RWPE2 (cell line): ENCODE data around the gene SRGAP2.
"Not testable (repeated sequence)": the region's sequence is repeated elsewhere in the genome, so short reads cannot be mapped to it uniquely, and the experiment has no call there.

Experiments used
- ATAC-seq: fragments of 200-7000 bp; cut with Tn5 transposase; 3 replicates; pipeline ENCODE4 v1.9.1; 2021; ENCODE audit warnings: low read depth
- DNase-seq: peaks from one replicate; pipeline ENCODE4 v3.0.0-alpha.2; 2020; ENCODE audit warnings: low spot score
- H3K27ac ChIP-seq: fragments of 450-650 bp; 2 replicates; pipeline ENCODE4 v1.5.1; 2017; ENCODE audit warnings: mild to moderate bottlenecking; ENCODE audit not compliant: poor library complexity, severe bottlenecking
- H3K27me3 ChIP-seq: fragments of 250-450 bp; sonication (Bioruptor Pico); 2 replicates; pipeline ENCODE4 v1.5.1; 2021; ENCODE audit warnings: mild to moderate bottlenecking, moderate library complexity; ENCODE audit not compliant: insufficient read depth, poor library complexity, severe bottlenecking
- H3K36me3 ChIP-seq: fragments of 250-450 bp; sonication (Bioruptor Pico); 2 replicates; pipeline ENCODE4 v1.5.1; 2020; ENCODE audit warnings: low read depth, mild to moderate bottlenecking, moderate library complexity
- H3K4me1 ChIP-seq: fragments of 250-450 bp; sonication (Bioruptor Pico); 2 replicates; pipeline ENCODE4 v1.5.1; 2021; ENCODE audit warnings: mild to moderate bottlenecking, moderate library complexity; ENCODE audit not compliant: insufficient read depth, poor library complexity, severe bottlenecking
- H3K4me3 ChIP-seq: fragments of 250-450 bp; sonication (Bioruptor Pico); 2 replicates; pipeline ENCODE4 v1.5.1; 2021; ENCODE audit warnings: mild to moderate bottlenecking, moderate library complexity; ENCODE audit not compliant: severe bottlenecking
- H3K9me3 ChIP-seq: fragments of 250-450 bp; sonication (Bioruptor Pico); 2 replicates; pipeline ENCODE4 v1.5.1; 2021; ENCODE audit warnings: mild to moderate bottlenecking, moderate library complexity; ENCODE audit not compliant: severe bottlenecking

Gene SRGAP2

DNA sequence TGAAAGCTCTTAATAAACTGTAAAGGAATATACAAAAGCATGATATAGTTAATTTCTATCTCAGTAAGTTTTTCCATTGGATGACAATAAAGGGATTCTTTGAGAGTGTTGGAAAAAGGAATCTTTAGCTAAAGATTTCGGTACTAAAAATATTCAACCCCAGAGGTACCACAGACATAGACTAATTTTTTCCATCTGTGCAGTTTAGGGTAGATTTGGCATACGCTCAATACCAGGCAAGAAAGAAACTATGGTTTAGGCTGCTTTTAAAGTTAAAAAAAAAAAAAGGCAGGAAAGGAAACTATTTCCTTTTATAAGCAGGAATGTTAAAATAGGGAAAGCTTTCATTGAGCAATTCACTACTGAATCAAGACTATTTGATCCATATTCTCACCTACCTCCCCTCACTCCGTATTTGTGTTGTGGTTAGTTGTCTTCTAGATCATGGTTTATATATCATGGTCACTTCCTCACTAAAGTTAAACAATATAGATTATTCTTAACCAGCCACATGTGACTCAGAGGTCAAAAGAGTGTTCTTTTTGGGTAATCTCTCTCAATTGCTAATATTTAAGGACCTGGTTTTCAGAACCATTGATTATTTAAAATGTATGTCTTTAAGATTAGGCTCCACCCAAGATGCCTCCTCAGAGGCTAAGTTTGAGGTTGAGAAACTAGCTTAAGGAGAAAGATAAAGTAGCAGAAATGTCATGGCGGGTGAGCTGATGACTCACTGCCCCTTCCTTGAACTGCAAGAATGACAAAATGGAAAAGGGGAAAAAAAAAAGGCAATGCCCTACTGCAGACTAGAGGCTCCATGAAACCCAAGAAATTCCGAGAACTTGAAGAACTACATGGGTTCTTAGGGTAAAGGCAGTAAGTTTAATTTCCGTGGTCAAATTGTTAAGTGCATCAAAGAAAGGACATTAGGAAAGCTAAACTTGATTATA lies 20.7 kb upstream of the SRGAP2 start:
- H3K36me3 ChIP-seq, H3K27ac ChIP-seq, H3K9me3 ChIP-seq, DNase-seq, H3K4me1 ChIP-seq, H3K27me3 ChIP-seq, H3K4me3 ChIP-seq: not testable (repeated sequence)
- ATAC-seq, result peak; percentile 64

DNA sequence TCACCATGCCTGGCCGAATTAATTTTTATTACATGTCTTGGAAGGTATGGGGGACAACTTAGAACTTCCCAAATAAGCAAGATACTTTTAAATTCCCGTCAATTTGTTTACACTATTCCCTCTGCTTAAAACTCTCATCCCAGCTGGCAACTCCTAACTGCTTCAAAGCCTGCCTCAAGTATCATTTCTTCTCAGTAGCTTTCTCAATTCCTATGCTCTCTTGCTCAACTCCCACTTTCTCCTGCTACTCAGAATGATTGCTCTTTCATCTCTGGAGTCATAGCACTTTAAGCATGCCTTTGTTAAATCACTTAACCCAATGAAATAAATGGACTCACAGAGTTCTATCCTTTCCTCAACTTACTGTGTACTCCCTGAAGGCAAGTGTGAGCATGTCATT lies 19.6 kb upstream of the SRGAP2 start:
- not testable (repeated sequence) for H3K4me3 ChIP-seq, H3K4me1 ChIP-seq, H3K9me3 ChIP-seq, H3K27ac ChIP-seq, H3K36me3 ChIP-seq, ATAC-seq, DNase-seq, H3K27me3 ChIP-seq

DNA sequence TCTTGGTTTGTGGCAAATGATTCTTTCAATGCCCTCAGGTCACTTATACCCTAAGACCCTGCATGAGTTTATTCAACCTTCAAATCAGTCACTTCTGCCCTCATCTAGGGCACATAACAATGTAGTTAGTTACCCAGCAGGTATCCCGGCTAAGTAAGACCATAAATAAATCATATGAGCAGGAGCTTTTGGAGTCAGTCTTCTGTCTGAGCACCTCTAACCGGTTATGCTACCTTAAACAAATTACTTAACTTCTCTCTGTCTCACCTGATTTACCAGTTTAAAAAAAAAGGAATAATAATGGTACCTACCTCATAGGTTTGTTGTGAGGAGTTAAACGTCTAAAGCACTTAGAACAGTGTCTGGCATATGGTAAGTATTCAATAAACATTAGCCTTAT lies 17.6 kb upstream of the SRGAP2 start:
- not testable (repeated sequence) for H3K4me3 ChIP-seq, H3K4me1 ChIP-seq, H3K9me3 ChIP-seq, H3K27me3 ChIP-seq, H3K27ac ChIP-seq, H3K36me3 ChIP-seq, DNase-seq, ATAC-seq

DNA sequence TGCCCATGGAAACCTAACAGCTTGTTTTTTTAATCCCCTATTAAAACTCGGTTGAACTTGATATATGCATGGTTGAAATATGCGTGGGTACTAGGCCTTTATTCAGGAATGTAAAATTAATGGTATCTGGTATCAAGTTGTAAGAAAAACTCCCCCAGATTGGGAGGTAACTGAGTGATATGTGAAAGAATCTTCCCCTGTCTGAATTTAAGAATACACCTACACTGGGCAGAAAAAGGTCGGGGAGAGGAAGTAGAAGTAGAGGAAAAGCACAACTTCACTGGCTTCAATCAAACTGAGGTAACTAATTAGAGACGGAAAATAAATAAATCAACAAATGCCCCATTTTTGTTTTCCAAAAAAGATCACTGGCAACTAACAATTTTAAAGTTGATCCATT lies 16.5 kb upstream of the SRGAP2 start:
- not testable (repeated sequence) for H3K27me3 ChIP-seq, H3K36me3 ChIP-seq, H3K27ac ChIP-seq, H3K9me3 ChIP-seq, DNase-seq, H3K4me1 ChIP-seq, H3K4me3 ChIP-seq, ATAC-seq

DNA sequence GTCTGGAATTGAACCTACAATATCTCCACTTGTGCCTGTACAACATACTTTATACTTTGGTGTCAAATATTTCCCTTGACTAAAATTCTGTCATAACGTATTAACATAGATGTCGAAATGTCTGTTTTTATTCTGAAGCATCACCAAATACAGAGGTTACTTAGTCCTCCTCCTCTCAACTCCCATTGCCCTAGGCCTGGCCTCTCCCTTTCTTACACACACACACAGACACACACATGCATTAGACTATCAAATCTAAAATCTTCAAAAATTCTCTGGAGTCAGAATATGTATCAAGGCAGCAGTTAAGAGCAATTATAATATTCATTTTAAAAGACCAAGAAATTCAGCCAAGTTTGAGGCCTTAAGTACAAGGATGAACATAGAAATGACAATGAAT lies 8.2 kb upstream of the SRGAP2 start:
- H3K27ac ChIP-seq, H3K27me3 ChIP-seq, ATAC-seq, H3K36me3 ChIP-seq, H3K9me3 ChIP-seq, H3K4me1 ChIP-seq, DNase-seq, H3K4me3 ChIP-seq: not testable (repeated sequence)

DNA sequence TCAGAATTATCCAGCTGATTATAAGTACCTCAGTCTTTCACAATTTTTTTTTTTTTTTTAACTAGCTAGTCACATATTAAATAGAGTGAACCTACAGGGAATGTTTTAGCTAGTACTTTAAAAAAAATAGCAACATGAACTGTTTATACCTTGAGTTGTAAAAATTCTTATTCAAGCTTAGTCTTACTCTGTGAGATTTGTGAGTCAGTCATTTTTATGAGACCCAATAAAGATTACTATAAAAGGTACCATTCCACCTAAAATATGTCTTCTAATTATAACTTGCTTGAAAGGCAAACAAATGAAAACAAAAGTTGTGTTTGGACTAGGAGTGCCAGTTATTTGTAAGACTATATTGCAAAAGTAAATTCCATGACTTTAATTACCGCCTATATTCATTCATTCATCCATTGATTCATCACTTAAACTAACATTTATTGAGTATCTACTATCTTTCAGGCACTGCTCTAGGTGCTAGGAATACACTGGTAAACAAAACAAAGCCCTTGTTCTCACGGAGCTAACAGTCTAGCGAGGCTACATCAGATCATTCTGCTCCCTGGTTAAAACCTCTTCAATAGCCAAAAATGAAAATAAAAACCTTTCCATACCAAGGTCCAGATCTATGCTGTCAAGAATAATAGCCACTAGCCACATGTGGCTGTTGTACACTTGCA lies 6.5 kb upstream of the SRGAP2 start:
- not testable (repeated sequence) for DNase-seq, H3K27me3 ChIP-seq, H3K27ac ChIP-seq, H3K36me3 ChIP-seq, H3K4me1 ChIP-seq, H3K9me3 ChIP-seq, H3K4me3 ChIP-seq
- ATAC-seq, result peak; percentile 44; the same call in 2 of the 3 replicates

DNA sequence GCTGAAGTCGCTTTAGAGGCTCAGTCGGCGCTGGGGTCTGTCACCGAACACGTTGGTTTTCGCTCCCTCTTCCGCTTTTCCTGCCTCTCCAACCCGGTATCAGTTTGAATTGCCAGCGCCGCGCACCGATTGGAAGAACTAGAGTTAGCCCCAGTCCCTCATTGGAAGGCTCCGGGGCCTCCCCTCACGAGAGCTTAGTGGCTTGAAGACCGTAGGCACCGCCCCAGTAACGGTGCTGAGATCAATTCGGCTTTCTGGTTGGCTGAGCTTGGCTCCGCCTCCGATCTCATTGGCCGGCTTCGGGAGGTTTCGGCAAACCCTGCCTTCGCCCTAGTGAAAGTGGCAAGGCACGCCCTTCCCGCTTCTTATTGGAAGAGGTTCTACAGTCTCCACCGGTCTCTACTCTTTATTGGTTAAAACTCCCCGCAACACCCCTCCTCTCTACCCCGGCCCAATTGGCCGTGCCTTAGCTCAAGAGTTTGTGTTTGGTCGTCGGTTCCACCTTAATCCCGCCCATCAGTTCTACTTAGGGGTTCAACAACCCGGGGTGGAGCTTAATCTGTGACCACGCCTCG lies 465 bp upstream of the SRGAP2 start, which contains the start of gene FAM72A:
TSS of gene FAM72A (minus strand) at position 51 of the 575 bp plus-strand sequence. CDS start 814 bp downstream, outside the sequence.
- DNase-seq (peak; percentile 97), ATAC-seq (peak; percentile 78)
- not testable (repeated sequence) for H3K9me3 ChIP-seq, H3K36me3 ChIP-seq, H3K27me3 ChIP-seq, H3K27ac ChIP-seq, H3K4me3 ChIP-seq, H3K4me1 ChIP-seq

DNA sequence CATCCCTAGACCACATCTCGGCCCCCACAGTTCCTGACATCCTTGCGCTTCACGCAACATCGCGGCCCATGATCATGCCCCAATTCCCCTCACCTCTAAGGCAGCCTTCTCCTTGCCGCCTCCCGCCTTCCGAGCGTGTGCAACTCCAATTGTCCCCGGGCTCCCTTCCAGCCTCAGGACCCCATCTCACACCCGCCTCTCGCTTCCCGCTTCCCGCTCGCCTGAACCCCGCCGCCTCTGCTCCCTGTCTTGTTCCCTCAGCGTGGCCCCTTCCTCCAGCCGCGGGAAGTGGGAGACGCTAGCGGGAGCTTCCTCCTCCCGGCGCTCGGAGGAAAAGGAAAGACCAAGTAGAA lies 794 bp downstream of the SRGAP2 start:
- H3K4me3 ChIP-seq, H3K4me1 ChIP-seq, H3K36me3 ChIP-seq, H3K9me3 ChIP-seq, H3K27me3 ChIP-seq, H3K27ac ChIP-seq, ATAC-seq, DNase-seq: not testable (repeated sequence)

DNA sequence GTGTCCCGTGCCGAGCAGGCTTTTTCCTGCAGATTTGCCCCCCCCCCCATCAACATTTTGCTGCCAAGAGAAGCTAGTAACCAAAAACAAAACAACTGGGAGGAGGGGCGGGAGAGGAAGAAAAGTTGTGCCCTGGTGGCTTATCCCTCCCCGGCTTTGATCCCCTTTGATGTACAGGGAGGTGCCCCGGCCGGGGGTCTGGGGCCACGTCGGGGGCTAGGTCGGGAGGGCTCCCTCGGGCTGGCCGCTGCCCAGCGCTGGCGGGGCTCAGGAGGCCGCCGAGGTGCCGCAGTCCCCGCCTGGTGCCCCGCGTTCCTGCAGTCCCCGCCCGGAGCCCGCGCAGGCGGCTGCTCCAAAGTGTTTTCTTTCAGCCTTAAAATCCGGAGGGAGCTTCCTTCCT lies 1.5 kb downstream of the SRGAP2 start:
- not testable (repeated sequence) for DNase-seq, H3K4me1 ChIP-seq, H3K27me3 ChIP-seq, H3K9me3 ChIP-seq, H3K36me3 ChIP-seq, ATAC-seq
- Histone ChIP-seq H3K27ac (peak overlapping the region; percentile 15), H3K4me3 (peak overlapping the region; percentile 38)

DNA sequence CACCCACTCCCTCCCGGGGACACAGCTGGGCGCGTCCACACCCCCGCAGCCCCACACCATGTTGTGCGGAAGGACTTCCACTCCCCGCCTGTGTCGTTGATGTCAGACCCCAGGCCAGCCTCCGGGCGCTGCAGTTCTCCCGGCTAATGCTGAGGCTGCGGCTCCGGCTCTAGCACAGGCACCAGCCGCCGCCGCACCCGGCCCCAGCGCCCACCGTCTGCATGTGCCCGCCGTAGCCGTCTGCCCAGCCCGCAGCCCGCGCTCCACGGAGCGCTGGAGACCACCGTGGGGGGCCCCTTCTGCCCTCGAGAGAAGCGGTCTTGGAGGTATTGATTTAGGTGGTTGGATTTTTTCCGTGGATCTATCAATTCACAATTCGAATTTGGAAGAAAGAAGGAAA lies 2.2 kb downstream of the SRGAP2 start:
- not testable (repeated sequence) for H3K36me3 ChIP-seq, DNase-seq, H3K4me3 ChIP-seq, H3K9me3 ChIP-seq, H3K4me1 ChIP-seq, ATAC-seq, H3K27me3 ChIP-seq, H3K27ac ChIP-seq

DNA sequence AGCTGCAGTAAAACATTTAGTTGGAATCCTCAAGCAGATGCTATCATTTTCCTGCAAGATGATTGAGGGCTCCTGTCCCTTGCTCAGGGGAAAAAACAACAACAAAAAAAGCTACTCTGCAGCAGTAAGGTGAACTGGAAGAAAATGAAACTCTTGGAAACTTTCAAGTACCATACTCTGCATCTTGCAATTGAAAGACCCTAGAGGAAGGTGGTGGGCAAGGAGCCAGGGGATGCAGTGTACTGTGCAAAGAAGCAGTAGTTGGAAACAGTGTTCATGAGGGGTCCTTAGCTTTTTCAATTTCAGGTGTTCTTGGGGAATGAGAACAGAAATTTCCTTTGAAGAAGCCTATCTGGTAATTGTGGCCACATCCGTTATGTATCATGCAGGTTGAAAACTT lies 7.5 kb downstream of the SRGAP2 start:
- ATAC-seq, H3K27ac ChIP-seq, H3K36me3 ChIP-seq, H3K27me3 ChIP-seq, H3K9me3 ChIP-seq, DNase-seq, H3K4me3 ChIP-seq, H3K4me1 ChIP-seq: not testable (repeated sequence)
